SK-N-SH (cell line): Measurements from ENCODE around the gene DPM2. TPM values are rescaled to one million over a fixed set of nuclear protein-coding genes. Genes with fewer than 3 reads are reported as not detected.
A peak's percentile ranks its signal among the peaks of the same experiment; 100 is the strongest.

Experiments used
- CTCF ChIA-PET: fragments of 300-600, 350-600 bp; formaldehyde crosslinking; extraction: SDS; loops from one replicate; lab custom pipeline; 2021; lab: Yijun Ruan, JAX
- POLR2A ChIA-PET: fragments of 350-600 bp; sonication (Branson Sonifier 250); formaldehyde crosslinking; extraction: SDS; loops from one replicate; lab custom pipeline; 2020; ENCODE audit warnings: antibody characterized with exemption, inconsistent platforms; lab: Yijun Ruan, JAX
- DNase-seq: peaks from one replicate; pipeline ENCODE4 v3.0.0; 2012
- H2AFZ ChIP-seq: fragments of 200-600 bp; sonication (generic); 2 replicates; pipeline ENCODE4 v1.8.1; 2016; ENCODE audit warnings: antibody characterized with exemption, mild to moderate bottlenecking, low read depth
- H3F3A ChIP-seq: fragments of 200-600 bp; sonication (generic); replicated peaks from 2 replicates; pipeline ENCODE3; 2016; ENCODE audit warnings: antibody characterized with exemption, mild to moderate bottlenecking; ENCODE audit not compliant: insufficient read depth
- H3K27ac ChIP-seq, 2 experiments: fragments of 200-500 bp in 1 of 2; fragments of 200-600 bp in 1 of 2; sonication (Bioruptor generic) in 1 of 2; sonication (generic), shearing (Covaris generic) in 1 of 2; 2 replicates each; pipeline versions ENCODE4 v1.5.1 to v1.6.1; 2014 to 2016; ENCODE audit warnings: low read depth in 2 of 2, inconsistent platforms in 1 of 2, low read length in 1 of 2, mild to moderate bottlenecking in 1 of 2, mixed read lengths in 1 of 2
- H3K27me3 ChIP-seq: fragments of 200-600 bp; sonication (generic), shearing (Covaris generic); 2 replicates; pipeline ENCODE4 v1.6.1; 2016; ENCODE audit warnings: mixed run types; ENCODE audit not compliant: insufficient read depth
- H3K36me3 ChIP-seq, 2 experiments: fragments of 200-500 bp in 1 of 2; fragments of 200-600 bp in 1 of 2; sonication (Bioruptor generic) in 1 of 2; sonication (generic) in 1 of 2; replicated peaks in 1 of 2; 2 replicates each; pipeline versions ENCODE3 to v1.5.1; 2014 to 2016; ENCODE audit warnings: low read length in 1 of 2, mild to moderate bottlenecking in 1 of 2; ENCODE audit not compliant: insufficient read depth in 2 of 2, control insufficient read depth in 1 of 2
- H3K4me1 ChIP-seq, 2 experiments: fragments of 200-500 bp in 1 of 2; fragments of 200-600 bp in 1 of 2; sonication (Bioruptor generic) in 1 of 2; sonication (generic), shearing (Covaris generic) in 1 of 2; 2 replicates each; pipeline versions ENCODE4 v1.5.1 to v1.6.1; 2014 to 2016; ENCODE audit warnings: low read depth in 1 of 2, low read length in 1 of 2, mixed run types in 1 of 2; ENCODE audit not compliant: insufficient read depth in 2 of 2, control insufficient read depth in 1 of 2
- H3K4me2 ChIP-seq: fragments of 200-600 bp; sonication (generic), shearing (Covaris generic); 2 replicates; pipeline ENCODE4 v1.6.1; 2017; ENCODE audit warnings: mixed run types
- H3K4me3 ChIP-seq, 2 experiments: fragments of 200-500 bp in 1 of 2; fragments of 200-600 bp in 1 of 2; sonication (Bioruptor generic) in 1 of 2; sonication (generic), shearing (Covaris generic) in 1 of 2; 2 replicates each; pipeline versions ENCODE4 v1.5.1 to v1.8.1; 2014 to 2016; ENCODE audit warnings: low read depth in 2 of 2, inconsistent platforms in 1 of 2, low read length in 1 of 2, mild to moderate bottlenecking in 1 of 2, mixed read lengths in 1 of 2, moderate library complexity in 1 of 2
- H3K79me2 ChIP-seq: fragments of 200-600 bp; sonication (generic); 2 replicates; pipeline ENCODE4 v1.8.1; 2017; ENCODE audit warnings: mild to moderate bottlenecking; ENCODE audit not compliant: insufficient read depth
- H3K9ac ChIP-seq: fragments of 200-600 bp; sonication (generic); 2 replicates; pipeline ENCODE4 v1.6.1; 2017; ENCODE audit warnings: mixed run types
- H3K9me2 ChIP-seq: fragments of 200-600 bp; sonication (generic); 2 replicates; pipeline ENCODE4 v1.6.1; 2017; ENCODE audit warnings: mixed run types
- H3K9me3 ChIP-seq: fragments of 200-600 bp; sonication (generic); 2 replicates; pipeline ENCODE4 v1.6.1; 2017; ENCODE audit warnings: mixed run types, mild to moderate bottlenecking, moderate library complexity
- H4K20me1 ChIP-seq: fragments of 200-600 bp; sonication (generic); 2 replicates; pipeline ENCODE4 v1.6.1; 2017; ENCODE audit warnings: mild to moderate bottlenecking, mixed run types; ENCODE audit not compliant: insufficient read depth
- ELF1 ChIP-seq: IDR thresholded peaks from 2 replicates; pipeline ENCODE4 v1.4.0; 2012
- FOXJ3 ChIP-seq: sonication (generic); formaldehyde crosslinking; IDR thresholded peaks from 2 replicates; pipeline ENCODE4 v1.5.1; 2020; ENCODE audit warnings: mild to moderate bottlenecking, missing genetic modification reagents
- GABPA ChIP-seq: IDR thresholded peaks from 2 replicates; pipeline ENCODE4 v1.4.0; 2012; ENCODE audit warnings: low read depth, mild to moderate bottlenecking
- NFIC ChIP-seq: IDR thresholded peaks from 2 replicates; pipeline ENCODE4 v1.4.0; 2012; ENCODE audit warnings: borderline replicate concordance
- RCOR1 ChIP-seq: fragments of 150-350 bp; IDR thresholded peaks from 2 replicates; pipeline ENCODE4 v1.6.1; 2017; ENCODE audit warnings: antibody characterized with exemption, low read length
- RXRA ChIP-seq: IDR thresholded peaks from 2 replicates; pipeline ENCODE4 v1.4.0; 2012; ENCODE audit warnings: low read depth, mild to moderate bottlenecking, borderline replicate concordance
- TAF1 ChIP-seq: IDR thresholded peaks from 2 replicates; pipeline ENCODE4 v1.6.1; 2012; ENCODE audit warnings: low read depth, mild to moderate bottlenecking, low read length, moderate library complexity, borderline replicate concordance
- TEAD4 ChIP-seq: IDR thresholded peaks from 2 replicates; pipeline ENCODE4 v1.4.0; 2012; ENCODE audit warnings: mild to moderate bottlenecking, borderline replicate concordance; ENCODE audit not compliant: insufficient read depth
- WGBS: methylation state at CpG from one replicate; pipeline ENCODE4 v1.1.6; 2017; ENCODE audit warnings: low lambda C conversion rate; 5-methylcytosine and 5-hydroxymethylcytosine counted together
- polyA plus RNA-seq, 3 experiments: library from polyadenylated mRNA; depleted of rRNA; stranded (reverse); fragments of >200 nt; gene quantifications; 2 replicates each; pipeline ENCODE4 v1.2.3, GENCODE V29; 2012
- TF ChIP-seq, protein P1 (sequence below): IDR thresholded peaks from 2 replicates; pipeline ENCODE4; 2012
- TF ChIP-seq, protein P2 (sequence below): fragments of 150-350 bp; IDR thresholded peaks from 2 replicates; pipeline ENCODE4 v1.6.1; 2016; ENCODE audit warnings: mild to moderate bottlenecking, low read depth, low read length

The DPM2 gene
- polyA plus RNA-seq, 1 of the 3 experiments (the other 2 are of a cell fraction) = 106 TPM

DNA sequence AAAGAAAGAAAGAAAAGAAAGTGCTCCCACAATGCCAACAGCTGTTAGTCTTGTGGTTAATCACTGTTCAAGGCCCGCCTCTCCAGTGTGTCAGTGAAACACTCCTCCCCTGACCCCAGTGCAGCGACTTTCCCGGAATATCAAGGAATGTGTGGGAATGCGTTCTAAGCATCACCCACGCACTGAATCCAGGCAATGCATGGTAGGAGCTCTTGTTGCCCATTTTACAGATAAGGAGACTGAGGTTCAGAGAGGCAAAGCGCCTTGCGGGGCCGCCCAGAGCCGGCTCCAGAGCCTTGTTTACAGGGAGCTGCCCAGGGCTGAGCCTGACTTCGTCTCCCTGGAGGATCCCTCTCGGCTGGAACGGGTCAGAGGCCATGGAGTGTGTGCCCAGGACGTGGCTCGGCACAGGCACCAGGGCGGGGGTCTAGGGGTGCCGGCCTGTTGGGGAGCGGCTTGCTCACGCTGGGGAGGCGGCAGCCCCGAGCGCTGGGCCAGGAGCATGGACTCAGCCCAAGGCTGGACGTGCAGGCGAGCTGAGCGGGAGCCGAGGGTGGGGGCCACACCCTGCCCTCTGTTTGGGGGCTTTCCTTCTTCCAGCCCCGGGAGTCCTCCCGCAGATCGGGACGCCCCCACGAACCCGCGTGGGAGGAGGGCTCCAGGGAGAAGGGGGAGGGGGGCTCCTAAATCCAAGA lies 39.1 kb downstream of the DPM2 start:
- 0 out of 2 replicates have a peak, but pooled peaks have one; percentile 20 for TF ChIP-seq RCOR1
- TF ChIP-seq FOXJ3 (CRISPR knock-in tag) = no peak
- TF ChIP-seq ELF1 = no peak
- TF ChIP-seq NFIC = no peak
- TF ChIP-seq, protein P1, sequence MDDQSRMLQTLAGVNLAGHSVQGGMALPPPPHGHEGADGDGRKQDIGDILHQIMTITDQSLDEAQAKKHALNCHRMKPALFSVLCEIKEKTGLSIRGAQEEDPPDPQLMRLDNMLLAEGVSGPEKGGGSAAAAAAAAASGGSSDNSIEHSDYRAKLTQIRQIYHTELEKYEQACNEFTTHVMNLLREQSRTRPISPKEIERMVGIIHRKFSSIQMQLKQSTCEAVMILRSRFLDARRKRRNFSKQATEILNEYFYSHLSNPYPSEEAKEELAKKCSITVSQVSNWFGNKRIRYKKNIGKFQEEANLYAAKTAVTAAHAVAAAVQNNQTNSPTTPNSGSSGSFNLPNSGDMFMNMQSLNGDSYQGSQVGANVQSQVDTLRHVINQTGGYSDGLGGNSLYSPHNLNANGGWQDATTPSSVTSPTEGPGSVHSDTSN = peak; percentile 64; the same call in 1 of the 2 replicates
- TF ChIP-seq GABPA = no peak
- TF ChIP-seq TEAD4 = no peak
- TF ChIP-seq, all 33 proteins: peak for 2
- peak overlapping the region; percentile 89 for H3K9ac ChIP-seq
- H3K27ac ChIP-seq = peak overlapping the region; percentile 73 to 76
- peaks cover 27 to 33% of the 10 kb centered on the region in 2 experiments for H3K36me3 ChIP-seq
- peaks cover 26% of the 10 kb centered on the region for H3K79me2 ChIP-seq
- H2AFZ ChIP-seq = peak overlapping the region; percentile 63
- peak overlapping the region; percentile 98 for H3K4me2 ChIP-seq
- DNase-seq = peak; percentile 73
- CTCF ChIA-PET = interaction anchor here (0.7 to 2.0 kb wide), 6 partner anchors 9 to 219 kb away, joined by 3 to 11 read pairs (median 3); partner anchors contain the start of gene TOR2A
- peaks cover 8% of the 10 kb centered on the region for H3F3A ChIP-seq
- peak overlapping the region; percentile 88 for H3K4me3 ChIP-seq
- H3K9me3 ChIP-seq = no peaks in the 10 kb centered on the region
- no peaks in the 10 kb centered on the region for H4K20me1 ChIP-seq
- 54% methylated on average over 9 of the region's 32 CpGs for WGBS
- H3K9me2 ChIP-seq = no peaks in the 10 kb centered on the region
- POLR2A ChIA-PET = interaction anchor here (0.7 to 1.9 kb wide), 3 partner anchors 14 to 30 kb away, joined by 3 to 7 read pairs (median 4); partner anchors contain the start of gene ST6GALNAC4
- H3K27me3 ChIP-seq = no peaks in the 10 kb centered on the region
- peaks cover 9 to 22% of the 10 kb centered on the region in 2 experiments; a peak in 2 of 4 replicates for H3K4me1 ChIP-seq

DNA sequence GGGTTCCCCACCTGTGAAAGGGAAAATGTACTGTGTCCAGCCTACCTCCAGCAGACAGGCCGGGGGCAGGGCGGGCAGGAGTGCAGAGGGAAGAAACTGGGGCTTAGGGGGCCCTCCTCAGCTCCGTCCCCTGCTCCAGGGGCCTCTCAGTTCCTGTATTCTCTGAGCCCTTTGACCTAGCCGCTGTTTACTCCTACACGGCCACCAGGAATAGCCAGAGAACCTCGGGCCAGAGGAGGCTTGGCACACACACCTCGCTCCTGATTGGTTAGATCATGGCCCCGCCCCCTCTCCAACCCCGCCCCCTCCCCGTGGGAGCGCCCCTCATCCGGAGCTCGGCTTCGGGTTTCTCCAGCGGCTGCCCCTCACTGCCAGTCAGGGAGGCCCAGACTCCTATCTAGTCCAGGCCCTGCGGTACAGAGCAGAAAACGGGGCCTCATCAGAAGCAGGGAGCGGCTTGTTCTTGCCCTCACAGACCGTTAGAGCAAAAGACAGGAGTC lies 40.4 kb downstream of the DPM2 start:
- H3K27me3 ChIP-seq = no peaks in the 10 kb centered on the region
- 21% methylated on average over 17 of the region's 19 CpGs for WGBS
- POLR2A ChIA-PET = interaction anchor here (1.9 kb wide), 1 partner anchor 31 kb away, joined by 4 read pairs; no protein-coding TSS in a partner anchor
- no peaks in the 10 kb centered on the region for H3K9me2 ChIP-seq
- H4K20me1 ChIP-seq = no peaks in the 10 kb centered on the region
- H3K27ac ChIP-seq = peak overlapping the region; percentile 59 to 73; a peak in 2 of 4 replicates
- no peak overlapping the region for H3K9ac ChIP-seq
- TF ChIP-seq, protein P2, sequence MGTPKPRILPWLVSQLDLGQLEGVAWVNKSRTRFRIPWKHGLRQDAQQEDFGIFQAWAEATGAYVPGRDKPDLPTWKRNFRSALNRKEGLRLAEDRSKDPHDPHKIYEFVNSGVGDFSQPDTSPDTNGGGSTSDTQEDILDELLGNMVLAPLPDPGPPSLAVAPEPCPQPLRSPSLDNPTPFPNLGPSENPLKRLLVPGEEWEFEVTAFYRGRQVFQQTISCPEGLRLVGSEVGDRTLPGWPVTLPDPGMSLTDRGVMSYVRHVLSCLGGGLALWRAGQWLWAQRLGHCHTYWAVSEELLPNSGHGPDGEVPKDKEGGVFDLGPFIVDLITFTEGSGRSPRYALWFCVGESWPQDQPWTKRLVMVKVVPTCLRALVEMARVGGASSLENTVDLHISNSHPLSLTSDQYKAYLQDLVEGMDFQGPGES = no peak
- TF ChIP-seq TAF1 (no peak), FOXJ3 (CRISPR knock-in tag) (no peak), RXRA (no peak)
- TF ChIP-seq, all 33 proteins: peak for 0
- Histone ChIP-seq H3K36me3 (peaks cover 41 to 46% of the 10 kb centered on the region in 2 experiments), H3K79me2 (peaks cover 26% of the 10 kb centered on the region), H3K4me2 (peak overlapping the region; percentile 98; the same call in 1 of the 2 replicates), H3K4me3 (peak overlapping the region in 1 of 2 experiments; percentile 43; a peak in 2 of 4 replicates), H3F3A (peaks cover 12% of the 10 kb centered on the region), H2AFZ (no peak overlapping the region), H3K4me1 (peaks cover 9 to 20% of the 10 kb centered on the region in 2 experiments; a peak in 2 of 4 replicates), H3K9me3 (no peaks in the 10 kb centered on the region)
- DNase-seq = peak; percentile 94
- CTCF ChIA-PET = interaction anchor here (0.9 to 1.7 kb wide), 8 partner anchors 11 to 307 kb away, joined by 3 to 5 read pairs (median 4); no protein-coding TSS in a partner anchor
